Activated naive CD8-positive, alpha-beta T cell treated with anti-CD3 and anti-CD28 coated beads, Interleukin-2, amount 50 U/mL, for 16 hours (primary cell): ENCODE results near the gene NID2.

Source experiments
- DNase-seq: peaks from one replicate; pipeline ENCODE4 v3.0.0-alpha.2; 2020; ENCODE audit warnings: low read depth, low spot score

NID2 gene

GRCh38 chr14:52052288-52052943 lies 16.4 kb downstream of the NID2 start:
- DNase-seq: no peak

- DNase-seq: no peak
Measured at GRCh38 chr14:52051871-52052270, 17.0 kb downstream of the NID2 start.

GRCh38 chr14:52051251-52051650 lies 17.6 kb downstream of the NID2 start:
- no peak for DNase-seq

GRCh38 chr14:52049721-52050588 lies 18.9 kb downstream of the NID2 start:
- DNase-seq: no peak

- no peak for DNase-seq
Measured at GRCh38 chr14:52049271-52049670, 19.6 kb downstream of the NID2 start.

GRCh38 chr14:52048641-52049204 lies 20.1 kb downstream of the NID2 start:
- no peak for DNase-seq

GRCh38 chr14:52048116-52048515 lies 20.7 kb downstream of the NID2 start:
- no peak for DNase-seq

GRCh38 chr14:52046376-52046917 lies 22.4 kb downstream of the NID2 start:
- DNase-seq: no peak

GRCh38 chr14:52044791-52045522 lies 23.9 kb downstream of the NID2 start:
- DNase-seq: no peak

GRCh38 chr14:52043690-52044089 lies 25.2 kb downstream of the NID2 start:
- DNase-seq: no peak

GRCh38 chr14:52042371-52043289 lies 26.2 kb downstream of the NID2 start:
- DNase-seq: no peak

GRCh38 chr14:52040598-52040997 lies 28.3 kb downstream of the NID2 start:
- no peak for DNase-seq

GRCh38 chr14:52039124-52039815 lies 29.6 kb downstream of the NID2 start:
- DNase-seq: no peak

- no peak for DNase-seq
Measured at GRCh38 chr14:52033101-52033642, 35.7 kb downstream of the NID2 start.

- no peak for DNase-seq
Measured at GRCh38 chr14:52032204-52032801, 36.6 kb downstream of the NID2 start.

- DNase-seq: no peak
Measured at GRCh38 chr14:52031781-52032180, 37.1 kb downstream of the NID2 start.

- DNase-seq: no peak
Measured at GRCh38 chr14:52029881-52030280, 39.0 kb downstream of the NID2 start.

- no peak for DNase-seq
Measured at GRCh38 chr14:52026901-52027300, 42.0 kb downstream of the NID2 start.

- DNase-seq: no peak
Measured at GRCh38 chr14:52026017-52026660, 42.7 kb downstream of the NID2 start.
